GM10248 (cell line): ENCODE results near the gene DOCK6.
"Not testable (repeated sequence)": the region's sequence is repeated elsewhere in the genome, so short reads cannot be mapped to it uniquely, and the experiment has no call there.

ENCODE experiments used
- CTCF ChIA-PET: fragments of 300-600 bp; sonication (Branson Sonifier 250); formaldehyde crosslinking; extraction: SDS; loops from one replicate; lab custom pipeline; 2021; ENCODE audit warnings: antibody characterized with exemption; lab: Yijun Ruan, JAX
- POLR2A ChIA-PET: fragments of 350-650 bp; sonication (Branson Sonifier 250); formaldehyde crosslinking; extraction: SDS; loops from one replicate; lab custom pipeline; 2020; ENCODE audit warnings: antibody characterized with exemption; lab: Yijun Ruan, JAX
- DNase-seq: peaks from one replicate; pipeline ENCODE4 v3.0.0; 2012; ENCODE audit errors: extremely low spot score
- TF ChIP-seq, protein P1 (sequence below): IDR thresholded peaks from 2 replicates; pipeline ENCODE4 v1.5.1; 2012; ENCODE audit warnings: mild to moderate bottlenecking, low read depth; ENCODE audit errors: extremely low read depth, missing control alignments, control extremely low read depth

The DOCK6 gene

GRCh38 chr19:11168568-11168967, 93.8 kb downstream of the DOCK6 start:
- TF ChIP-seq, protein P1, sequence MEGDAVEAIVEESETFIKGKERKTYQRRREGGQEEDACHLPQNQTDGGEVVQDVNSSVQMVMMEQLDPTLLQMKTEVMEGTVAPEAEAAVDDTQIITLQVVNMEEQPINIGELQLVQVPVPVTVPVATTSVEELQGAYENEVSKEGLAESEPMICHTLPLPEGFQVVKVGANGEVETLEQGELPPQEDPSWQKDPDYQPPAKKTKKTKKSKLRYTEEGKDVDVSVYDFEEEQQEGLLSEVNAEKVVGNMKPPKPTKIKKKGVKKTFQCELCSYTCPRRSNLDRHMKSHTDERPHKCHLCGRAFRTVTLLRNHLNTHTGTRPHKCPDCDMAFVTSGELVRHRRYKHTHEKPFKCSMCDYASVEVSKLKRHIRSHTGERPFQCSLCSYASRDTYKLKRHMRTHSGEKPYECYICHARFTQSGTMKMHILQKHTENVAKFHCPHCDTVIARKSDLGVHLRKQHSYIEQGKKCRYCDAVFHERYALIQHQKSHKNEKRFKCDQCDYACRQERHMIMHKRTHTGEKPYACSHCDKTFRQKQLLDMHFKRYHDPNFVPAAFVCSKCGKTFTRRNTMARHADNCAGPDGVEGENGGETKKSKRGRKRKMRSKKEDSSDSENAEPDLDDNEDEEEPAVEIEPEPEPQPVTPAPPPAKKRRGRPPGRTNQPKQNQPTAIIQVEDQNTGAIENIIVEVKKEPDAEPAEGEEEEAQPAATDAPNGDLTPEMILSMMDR, result no peak
- CTCF ChIA-PET, result interaction anchor here (1.5 to 1.6 kb wide), 3 partner anchors 39 to 75 kb away, joined by 3 to 5 read pairs (median 3); no protein-coding TSS in a partner anchor
- POLR2A ChIA-PET, result no interaction called here
- no peak for DNase-seq

DNA sequence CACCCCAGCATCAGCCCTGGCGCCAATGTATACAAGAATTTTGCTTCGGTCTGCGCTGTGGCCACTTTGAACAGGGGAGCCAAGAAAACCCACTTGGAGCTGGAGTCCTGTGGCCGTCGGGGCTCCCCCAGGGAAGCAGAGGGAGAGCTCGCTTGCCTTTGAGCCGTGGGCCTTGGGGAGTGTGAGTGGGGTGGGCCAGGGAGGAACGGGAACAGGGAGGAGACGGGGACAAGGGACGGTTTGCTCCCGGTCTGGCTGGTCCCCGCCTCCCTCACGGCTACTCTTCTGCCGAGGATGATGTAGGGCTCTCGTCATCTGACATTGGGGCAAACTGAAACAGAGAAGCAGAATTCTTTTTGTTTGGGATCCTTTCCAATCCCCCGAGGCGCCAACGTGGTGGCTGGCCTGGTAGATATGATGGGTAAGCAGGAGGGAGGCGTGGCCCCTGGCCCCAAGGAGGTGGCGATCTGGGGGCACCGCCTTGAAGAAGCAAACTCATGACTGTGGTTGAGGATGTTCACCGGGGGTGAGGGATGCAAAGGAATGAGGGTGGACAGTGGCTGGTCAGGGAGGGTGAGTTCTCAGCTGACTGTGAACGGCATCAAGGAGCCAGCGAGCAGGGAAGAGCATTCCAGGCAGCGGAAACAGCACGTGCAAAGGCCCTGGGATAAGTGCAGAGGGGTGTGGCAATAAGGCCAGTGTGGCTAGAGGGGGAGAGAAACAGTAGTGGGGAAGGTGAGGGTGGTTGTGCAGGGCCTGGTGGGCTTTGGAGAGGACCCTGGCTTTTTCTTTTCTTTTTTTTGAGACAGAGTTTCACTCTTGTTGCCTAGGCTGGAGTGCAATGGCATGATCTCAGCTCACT, 95.8 kb downstream of the DOCK6 start:
- no peak for DNase-seq
- POLR2A ChIA-PET, result no interaction called here
- CTCF ChIA-PET, result no interaction called here
- TF ChIP-seq, protein P1, result no peak

- CTCF ChIA-PET, result no interaction called here
Observed at GRCh38 chr19:11165486-11166030, 96.8 kb downstream of the DOCK6 start.

DNA sequence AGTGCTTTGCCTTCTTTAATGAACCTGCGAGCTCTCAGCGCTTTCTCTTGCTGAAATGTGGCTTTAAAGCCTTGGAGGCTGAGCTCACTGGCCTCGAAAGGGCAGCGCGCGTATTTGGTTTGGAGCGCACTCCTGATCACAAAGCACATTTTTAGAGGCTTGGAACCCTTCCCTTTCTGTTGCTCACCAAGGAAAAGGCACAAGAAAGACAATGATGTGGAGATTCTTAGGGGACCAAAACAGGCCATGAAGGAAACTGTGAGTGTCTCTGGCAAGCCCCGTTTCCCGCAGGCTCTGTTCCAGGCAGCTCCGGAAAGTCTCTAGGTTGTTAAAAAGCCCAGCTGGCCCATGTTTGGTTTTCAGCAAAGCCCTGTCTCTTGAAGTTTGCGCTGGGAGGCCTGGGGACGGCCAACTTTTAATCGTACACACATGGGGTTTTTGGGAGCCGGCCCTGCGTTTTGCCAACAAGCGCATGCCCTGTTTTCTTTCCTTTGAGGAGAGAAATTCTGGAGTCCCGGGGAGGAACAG, 97.4 kb downstream of the DOCK6 start:
- no peak for DNase-seq
- ChIA-PET CTCF (interaction anchor here (0.8 to 1.7 kb wide), 2 partner anchors 13 to 26 kb away, joined by 3 to 5 read pairs; no protein-coding TSS in a partner anchor), POLR2A (no interaction called here)
- TF ChIP-seq, protein P1, result no peak

More at GRCh38 chr19:11165486-11166030, 96.8 kb downstream of the DOCK6 start:
- POLR2A ChIA-PET, result no interaction called here
- no peak for DNase-seq
- TF ChIP-seq, protein P1, result no peak

DNA sequence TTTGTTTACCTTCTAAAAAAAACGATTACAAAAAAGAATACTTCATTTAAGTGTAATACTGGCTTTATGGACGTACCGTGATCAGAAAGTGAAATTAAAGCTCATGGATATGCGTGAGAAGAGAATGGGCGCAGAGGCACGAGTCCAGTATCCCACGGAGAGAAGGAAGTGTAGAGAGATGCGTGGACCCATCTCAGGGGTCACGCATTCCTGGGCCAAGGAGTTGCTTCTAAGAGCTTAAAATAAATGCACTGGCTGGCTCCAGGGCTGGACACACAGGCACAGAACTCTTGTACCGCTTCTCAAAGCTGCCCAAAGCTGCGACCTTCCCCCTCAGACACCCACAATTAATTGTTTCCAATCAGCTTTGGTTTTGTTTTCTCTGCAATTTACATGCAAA, 98.0 kb downstream of the DOCK6 start:
- TF ChIP-seq, protein P1, result no peak
- no peak for DNase-seq
- CTCF ChIA-PET, result interaction anchor here (0.8 to 1.7 kb wide), 2 partner anchors 14 to 25 kb away, joined by 3 to 5 read pairs; no protein-coding TSS in a partner anchor
- POLR2A ChIA-PET, result no interaction called here

DNA sequence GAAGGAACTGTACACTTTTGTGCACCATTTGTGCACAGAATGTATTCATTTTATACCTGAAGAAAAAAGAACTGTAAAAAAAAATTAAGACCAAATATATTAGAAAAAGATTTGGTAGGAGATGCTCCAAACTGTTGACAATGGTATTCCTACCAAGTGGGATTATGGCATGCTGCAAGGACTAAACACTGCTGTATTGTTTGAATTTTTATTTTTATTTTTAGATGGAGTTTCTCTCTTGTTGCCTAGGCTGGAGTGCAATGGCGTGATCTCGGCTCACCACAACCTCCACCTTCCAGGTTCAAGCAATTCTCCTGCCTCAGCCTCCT, 101.9 kb downstream of the DOCK6 start:
- DNase-seq, POLR2A ChIA-PET, CTCF ChIA-PET: not testable (repeated sequence)
